DMS 273 (cell line): ENCODE results near the gene ZNF408.
"Not testable (repeated sequence)": the region's sequence is repeated elsewhere in the genome, so short reads cannot be mapped to it uniquely, and the experiment has no call there.

Source experiments
- DNase-seq: peaks from one replicate; lab custom pipeline; 2025; ENCODE audit not compliant: unreplicated experiment; lab: John Stamatoyannopoulos, UW

The ZNF408 gene

DNA sequence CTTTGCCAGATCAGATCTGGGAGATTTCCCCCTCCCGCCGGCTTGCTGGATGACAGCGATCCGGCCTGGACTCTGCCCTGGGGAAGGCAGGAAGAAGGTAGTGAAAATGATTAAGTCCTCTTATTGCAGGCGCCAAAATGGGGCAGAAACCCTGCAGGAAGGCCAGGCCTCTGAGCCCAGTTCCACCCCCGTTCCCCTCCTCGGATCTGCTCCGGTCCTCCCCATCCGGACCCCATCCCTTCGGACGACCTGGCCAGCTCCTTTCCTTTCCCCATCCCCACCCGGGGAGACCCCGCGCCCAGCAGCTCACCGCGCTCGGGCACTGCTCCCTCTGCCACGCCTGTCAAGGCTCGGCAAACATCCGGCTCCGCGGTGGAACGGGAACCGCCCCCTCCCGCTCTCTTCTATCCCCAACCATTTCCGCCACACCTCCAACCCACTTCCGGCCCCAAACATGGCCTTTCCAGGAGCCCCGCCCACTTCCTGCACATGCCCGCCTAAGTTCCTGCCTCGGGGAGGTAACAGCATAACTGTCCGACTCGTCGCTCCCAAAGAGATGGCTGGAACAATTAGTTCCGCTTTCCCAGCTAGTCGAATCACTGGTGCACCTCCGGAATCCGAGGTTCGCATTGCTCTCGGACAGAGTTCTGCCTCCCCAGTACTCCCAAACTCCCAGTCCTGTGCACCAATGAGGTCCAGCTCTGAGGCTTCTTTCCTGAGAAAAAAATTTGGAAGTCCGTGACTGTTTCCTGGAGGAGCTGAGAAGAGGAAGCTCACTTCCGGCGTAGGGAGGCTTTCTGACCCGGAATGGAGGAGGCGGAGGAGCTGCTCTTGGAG lies at the start of gene ZNF408, which contains the start of gene ARHGAP1:
Gene ZNF408 (plus strand): TSS at position 791 of the 837 bp plus-strand sequence. CDS start 17 bp downstream, at position 808.
Gene ARHGAP1 (minus strand): TSS at position 379 of the 837 bp plus-strand sequence. CDS start 4,512 bp downstream, outside the sequence.
- DNase-seq: peak; percentile 98

- DNase-seq: no peak
These were observed 45.2 kb upstream of the ZNF408 start for GRCh38 chr11:46655631-46656030.

DNA sequence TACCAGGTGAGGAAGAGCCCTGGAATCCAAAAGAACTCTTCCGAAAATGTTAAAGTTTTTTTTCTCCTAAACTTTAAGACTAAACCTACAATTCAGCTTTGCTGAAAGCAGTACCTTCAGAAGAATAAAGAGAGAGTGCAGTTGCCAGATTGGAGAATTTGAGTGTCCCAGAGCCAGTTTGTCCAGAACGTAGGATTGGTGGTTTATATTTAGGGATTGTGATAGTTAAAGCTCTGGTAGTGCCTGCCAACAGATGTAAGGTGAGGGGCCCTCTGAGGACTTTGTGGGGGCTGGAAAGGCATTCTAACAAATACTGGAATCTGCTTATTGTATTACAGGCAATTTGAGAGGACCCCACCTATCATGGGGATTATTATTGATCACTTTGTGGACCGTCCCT lies 43.6 kb upstream of the ZNF408 start:
- DNase-seq: no peak

DNA sequence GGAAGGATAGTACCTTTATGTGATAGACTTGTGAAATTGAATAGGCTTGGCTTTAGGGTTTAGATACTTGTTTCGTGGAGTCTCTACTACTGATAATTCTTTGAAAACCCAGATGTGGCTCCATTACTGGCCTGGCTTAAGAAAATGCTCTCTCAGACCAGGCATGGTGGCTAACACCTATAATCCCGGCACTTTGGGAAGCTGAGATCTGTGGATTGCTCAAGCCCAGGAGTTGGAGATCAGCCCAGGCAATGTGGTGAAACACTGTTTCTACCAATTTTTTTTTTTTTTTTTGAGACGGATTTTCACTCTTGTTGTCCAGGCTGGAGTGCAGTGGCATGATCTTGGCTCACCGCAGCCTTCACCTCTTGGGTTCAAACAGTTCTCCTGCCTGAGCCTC lies 42.6 kb upstream of the ZNF408 start:
- no peak for DNase-seq

DNA sequence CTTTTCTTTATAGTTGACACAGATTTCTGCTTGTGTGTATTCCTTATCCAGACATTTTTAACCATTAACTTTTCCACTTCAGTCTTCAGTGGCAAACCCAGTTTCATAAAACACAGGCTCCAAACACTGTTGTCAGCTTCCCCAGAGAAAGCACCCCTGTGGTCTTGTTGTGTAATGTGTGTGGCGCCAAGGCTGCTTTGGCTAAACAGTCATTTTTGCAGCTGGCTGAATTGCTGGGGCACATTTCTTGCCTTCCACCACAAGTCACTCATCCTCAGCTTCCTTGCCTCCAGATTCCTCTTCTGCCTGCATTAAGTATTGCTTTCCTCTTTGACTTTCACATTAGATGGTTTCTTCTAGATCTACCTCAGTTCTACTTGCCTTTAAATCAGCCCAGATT lies 40.9 kb upstream of the ZNF408 start:
- no peak for DNase-seq

GRCh38 chr11:46661836-46662235 lies 39.0 kb upstream of the ZNF408 start:
- DNase-seq: no peak

DNA sequence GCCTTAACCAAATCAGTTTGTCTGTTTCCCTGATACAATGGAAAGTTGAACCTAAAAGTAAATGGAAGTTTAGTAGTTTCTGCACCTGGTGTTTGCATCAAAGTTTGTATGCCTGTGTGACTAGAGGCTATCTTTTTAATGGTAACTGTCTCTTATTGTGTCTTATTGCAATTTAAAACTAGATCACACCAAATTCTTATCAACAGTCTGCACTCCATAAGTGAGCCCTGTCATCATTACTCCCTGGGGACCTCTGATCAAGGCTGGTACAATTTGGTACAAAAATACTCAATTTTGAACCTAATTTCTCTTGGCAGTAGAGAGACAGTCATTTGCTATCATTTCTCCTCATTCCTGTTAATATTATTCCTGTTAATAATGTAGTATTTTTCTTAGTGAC lies 38.5 kb upstream of the ZNF408 start:
- DNase-seq: no peak

DNA sequence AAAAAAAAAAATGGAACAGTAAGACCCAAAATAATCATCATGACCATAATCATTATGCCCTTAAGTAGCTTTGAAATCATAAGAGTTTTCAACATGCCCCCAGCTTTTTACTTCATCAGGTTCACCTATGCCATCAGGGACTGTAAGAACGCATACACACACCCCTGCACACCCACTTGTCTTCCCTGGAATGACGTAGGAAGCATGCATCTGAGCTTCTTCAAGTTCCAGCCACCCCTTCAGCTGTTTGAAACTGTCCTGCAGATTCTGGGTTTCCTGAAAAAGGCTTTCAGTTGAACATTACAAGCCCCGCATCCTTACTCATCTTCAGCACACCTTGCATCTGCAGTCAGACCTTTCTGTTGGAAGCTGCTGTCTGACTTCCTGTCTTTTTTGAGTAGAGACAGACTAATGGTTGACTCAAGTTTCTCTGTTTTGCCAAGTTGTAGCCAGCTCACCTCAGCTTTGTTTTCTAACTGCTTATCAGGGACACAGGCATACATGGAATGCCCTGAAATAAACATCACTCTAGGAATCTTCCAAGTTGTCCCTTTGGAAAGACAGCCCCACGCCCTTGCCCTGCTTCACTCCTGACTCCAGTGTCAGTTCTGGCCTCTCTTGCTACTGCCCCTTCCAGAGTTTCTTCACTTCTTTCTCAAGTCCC lies 37.4 kb upstream of the ZNF408 start:
- DNase-seq: no peak

GRCh38 chr11:46664612-46665011 lies 36.2 kb upstream of the ZNF408 start:
- DNase-seq: no peak

DNA sequence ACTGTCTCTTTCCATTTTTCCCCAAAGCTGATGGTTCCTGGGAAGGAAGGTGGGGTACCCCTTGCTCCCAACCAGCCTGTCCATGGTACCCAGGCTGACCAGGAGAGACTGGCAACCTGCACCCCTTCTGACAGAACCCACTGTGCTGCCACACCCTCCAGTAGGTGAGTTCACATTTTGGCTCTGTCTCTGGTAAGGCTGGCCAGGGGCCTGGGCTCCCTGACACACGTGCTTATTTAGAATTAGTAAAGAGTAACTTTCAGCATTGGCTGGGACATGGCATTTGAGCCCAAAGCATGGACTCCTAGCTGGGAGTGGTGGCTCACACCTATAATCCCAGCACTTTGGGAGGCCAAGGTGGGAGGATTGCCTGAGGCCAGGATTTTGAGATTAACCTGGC lies 35.5 kb upstream of the ZNF408 start:
- DNase-seq: no peak

DNA sequence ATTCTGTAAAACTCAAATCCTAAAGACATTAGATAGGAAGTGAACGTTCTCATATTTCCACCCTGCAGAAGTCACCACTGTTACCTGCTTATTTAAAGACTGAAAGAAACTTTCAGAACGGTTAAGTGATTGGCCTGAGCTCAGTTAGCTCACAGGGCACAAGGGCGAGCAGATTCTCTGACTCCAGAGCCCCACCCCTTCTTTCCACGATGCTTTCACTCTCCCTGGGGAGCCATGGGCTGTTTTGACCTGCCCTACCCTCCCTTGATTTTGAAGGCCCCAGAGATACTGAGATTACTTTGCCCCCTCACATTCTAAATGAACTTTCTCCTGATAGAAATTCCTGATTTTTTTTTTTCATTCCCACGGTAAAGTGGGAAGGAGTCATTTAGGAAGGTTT lies 34.3 kb upstream of the ZNF408 start:
- DNase-seq: peak; percentile 38

DNA sequence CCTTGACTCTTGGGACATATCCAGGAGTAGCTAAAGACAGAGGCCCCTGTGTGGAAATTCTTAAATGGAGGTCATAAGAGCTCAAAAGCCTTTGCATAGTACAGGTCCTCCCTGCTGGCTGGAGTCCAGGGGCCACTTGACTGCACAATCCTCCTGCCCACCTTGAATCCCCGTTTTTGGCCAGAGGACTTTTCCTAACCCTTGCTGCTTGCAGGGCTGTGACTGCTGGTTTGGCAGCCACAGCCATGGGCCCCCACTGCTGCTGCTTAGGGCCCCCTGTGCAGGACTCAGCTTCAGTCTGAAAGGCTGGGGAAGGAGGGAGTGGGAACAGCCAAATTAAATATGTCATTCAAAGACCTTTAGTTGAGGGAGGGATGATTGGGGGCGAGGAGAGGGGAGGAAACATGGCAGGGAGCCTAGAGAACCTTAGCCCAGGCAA lies 33.8 kb upstream of the ZNF408 start:
- DNase-seq: no peak

DNA sequence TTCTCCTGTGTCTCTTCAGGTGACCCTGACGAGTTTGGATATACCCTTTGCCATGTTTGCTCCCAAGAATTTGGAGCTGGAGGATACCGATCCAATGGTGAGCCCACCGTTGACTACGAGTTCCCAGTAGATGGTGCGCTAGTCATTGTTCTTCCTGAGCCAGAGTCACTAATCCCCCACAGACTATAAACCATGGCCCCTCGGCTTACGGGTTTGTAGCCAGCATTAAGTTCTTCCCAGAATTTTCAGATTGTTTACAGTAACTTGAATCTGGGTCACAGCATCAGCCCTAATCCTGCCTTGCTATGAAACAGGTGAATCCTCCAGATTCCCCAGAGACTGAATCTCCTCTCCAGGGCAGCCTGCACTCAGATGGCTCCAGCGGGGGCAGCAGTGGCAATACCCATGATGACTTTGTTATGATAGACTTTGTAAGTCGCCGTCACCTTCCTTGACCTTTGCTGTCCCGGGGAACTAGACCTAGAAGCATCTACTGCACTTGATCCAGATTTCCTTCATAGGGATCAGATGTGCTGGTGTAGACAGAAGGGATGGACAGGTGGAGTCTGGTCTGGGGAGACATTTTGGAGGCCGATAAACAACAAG lies 32.2 kb upstream of the ZNF408 start:
- no peak for DNase-seq

DNA sequence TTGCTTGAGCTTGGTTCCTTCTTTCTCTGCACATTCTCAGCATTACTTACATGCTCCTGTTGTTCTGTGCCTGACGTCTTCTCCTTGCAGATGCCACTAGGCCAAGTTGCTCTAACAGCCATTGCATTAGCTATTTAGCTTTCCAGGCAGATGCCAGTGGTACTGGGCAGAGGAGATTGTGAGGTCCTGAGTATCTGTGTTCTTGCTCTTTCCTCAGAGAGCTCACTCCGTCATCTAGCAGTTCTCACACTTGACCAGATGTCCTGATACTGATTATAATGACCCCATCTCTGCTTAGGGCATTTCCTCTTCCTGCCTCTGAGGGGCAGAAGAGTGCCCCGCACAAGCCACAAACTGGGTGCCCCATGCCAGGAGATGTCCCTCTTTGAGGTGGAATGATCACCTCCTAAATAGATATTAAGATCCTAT lies 31.1 kb upstream of the ZNF408 start:
- DNase-seq: peak; percentile 33

GRCh38 chr11:46670521-46670920 lies 30.3 kb upstream of the ZNF408 start:
- not testable (repeated sequence) for DNase-seq

- DNase-seq: no peak
These were observed 28.9 kb upstream of the ZNF408 start for GRCh38 chr11:46671958-46672315.

DNA sequence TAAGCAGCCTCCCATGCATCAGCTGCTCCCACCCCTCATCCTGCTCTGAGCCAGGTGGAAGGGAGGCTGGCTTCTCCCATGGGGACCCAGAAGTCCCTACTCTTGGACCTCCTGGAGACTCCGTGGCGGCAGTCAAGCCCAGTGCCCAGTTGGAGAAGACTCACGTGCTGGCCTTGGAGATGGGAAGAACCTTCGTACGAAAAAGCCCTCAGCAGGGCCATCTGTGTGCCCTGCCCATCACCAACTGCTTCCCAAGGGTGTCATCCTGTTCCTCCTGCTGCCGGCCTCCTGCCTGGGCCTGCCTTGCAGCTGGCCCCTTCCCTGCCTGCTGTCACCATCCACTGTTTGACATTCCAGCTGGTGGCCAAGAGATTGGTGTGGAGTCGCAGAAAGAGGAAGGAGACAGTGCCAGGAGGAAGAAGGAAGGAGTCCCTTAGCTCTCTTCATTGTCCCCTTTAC lies 28.4 kb upstream of the ZNF408 start:
- peak; percentile 83 for DNase-seq

GRCh38 chr11:46673713-46674462 lies 26.9 kb upstream of the ZNF408 start:
- DNase-seq: peak; percentile 36

DNA sequence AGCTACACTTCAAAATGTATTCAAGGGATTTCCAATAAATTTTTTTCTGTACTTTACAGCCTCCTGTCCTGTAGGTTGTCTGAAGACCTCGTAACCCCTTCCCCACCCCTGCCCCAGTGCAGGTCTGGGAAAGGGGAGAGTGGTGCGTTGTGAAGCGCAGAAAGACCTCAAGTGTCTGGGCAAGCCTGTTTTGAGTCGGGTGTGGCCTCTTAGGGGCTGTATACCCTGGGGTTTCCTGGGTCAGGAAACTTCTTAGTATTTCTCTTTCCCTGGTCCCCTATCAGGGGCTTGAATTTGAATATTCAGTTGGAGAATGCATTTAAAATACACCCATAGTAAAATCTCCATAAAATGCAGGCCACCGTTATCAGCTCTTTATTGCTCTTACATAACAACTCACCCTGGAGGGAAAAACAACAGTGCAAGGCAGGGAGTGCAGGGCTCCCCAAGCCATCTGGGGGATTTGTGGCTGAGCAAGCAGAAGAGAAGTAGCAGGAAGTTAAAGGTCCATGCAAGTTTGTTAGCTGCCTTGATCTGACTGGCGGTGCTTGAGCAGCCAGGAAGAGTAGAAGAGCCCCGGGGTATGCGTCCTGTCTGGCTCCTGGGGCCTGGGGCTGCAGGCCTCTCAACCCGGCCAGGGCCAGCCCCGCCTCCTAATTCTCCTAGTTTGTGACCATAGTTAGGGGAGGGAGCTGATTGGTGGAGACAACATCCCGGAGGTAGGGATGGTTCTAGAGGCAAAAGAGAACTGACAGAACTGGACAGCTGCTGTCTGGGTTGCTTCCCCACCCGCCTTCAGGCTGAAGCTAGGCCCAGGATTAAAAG lies 26.2 kb upstream of the ZNF408 start:
- DNase-seq: peak; percentile 26

- peak; percentile 21 for DNase-seq
These were observed 25.5 kb upstream of the ZNF408 start for GRCh38 chr11:46675288-46675851.
